HG03575 (cell line): ENCODE measurements around the gene RGS10.

Source experiments
- ATAC-seq: cut with Tn5 transposase; IDR thresholded peaks from one replicate; pipeline ENCODE4 v1.9.1; 2021; ENCODE audit not compliant: unreplicated experiment, insufficient number of reproducible peaks, low FRiP score; ENCODE audit errors: extremely low read depth

The RGS10 gene

GRCh38 chr10:119522747-119523426 is 19.6 kb downstream of the RGS10 start:
- no peak for ATAC-seq

DNA sequence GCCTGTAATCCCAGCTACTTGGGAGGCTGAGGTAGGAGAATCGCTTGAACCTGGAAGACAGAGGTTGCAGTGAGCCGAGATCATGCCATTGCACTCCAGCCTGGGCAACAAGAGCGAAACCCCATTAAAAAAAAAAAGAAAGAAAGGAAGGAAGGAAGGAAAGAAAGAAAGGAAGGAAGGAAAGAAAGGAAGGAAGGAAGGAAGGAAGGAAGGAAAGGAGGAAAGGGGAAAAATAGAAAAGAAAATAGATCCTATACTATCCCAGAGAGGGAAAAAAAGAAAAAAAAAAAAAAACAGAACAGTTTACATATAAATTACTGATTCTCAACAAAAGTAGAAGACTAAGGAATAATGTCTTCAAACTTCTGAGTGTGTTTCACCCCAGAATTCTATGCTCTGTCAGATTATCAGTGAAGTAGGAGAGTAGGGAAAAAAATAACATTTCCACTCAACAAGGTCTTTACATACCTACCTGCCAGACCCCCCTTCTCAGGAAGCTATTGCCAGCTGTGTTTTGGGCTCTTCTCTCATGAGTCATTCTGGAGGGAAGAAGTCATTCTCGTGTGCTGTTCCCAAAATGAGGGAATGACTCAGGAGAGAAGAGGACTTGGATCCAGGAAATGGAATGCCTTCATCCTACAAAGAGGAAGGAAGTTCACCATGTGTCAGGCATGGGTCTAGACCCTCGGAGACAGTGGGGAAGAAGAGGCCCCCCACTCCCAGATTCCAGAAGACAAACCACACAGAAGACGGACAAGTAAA is 20.9 kb downstream of the RGS10 start:
- ATAC-seq: no peak

GRCh38 chr10:119520283-119520682 is 22.2 kb downstream of the RGS10 start:
- no peak for ATAC-seq

DNA sequence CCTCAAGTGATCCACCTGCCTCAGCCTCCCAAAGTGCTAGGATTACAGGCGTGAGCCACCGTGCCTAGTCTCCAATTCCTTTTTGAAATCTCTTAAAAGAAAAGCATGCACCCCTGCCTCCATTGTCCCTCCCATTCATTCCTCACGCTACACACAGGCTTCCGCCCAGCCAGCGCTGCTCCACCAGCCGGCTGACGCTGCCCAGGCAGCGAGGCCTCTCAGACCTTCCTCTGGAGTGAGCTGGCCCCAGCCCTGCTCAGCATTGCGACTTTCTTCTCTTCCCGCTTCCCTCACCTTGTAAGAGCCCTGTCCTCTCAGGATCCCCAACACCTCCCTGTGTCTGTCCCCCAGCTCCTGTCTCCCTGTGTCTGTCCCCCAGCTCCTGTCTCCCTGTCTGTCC is 23.6 kb downstream of the RGS10 start:
- ATAC-seq: no peak

- peak; percentile 10 for ATAC-seq
These were observed 24.3 kb downstream of the RGS10 start for GRCh38 chr10:119518176-119518575.

- peak; percentile 40 for ATAC-seq
These were observed 25.0 kb downstream of the RGS10 start for GRCh38 chr10:119517235-119518141.

DNA sequence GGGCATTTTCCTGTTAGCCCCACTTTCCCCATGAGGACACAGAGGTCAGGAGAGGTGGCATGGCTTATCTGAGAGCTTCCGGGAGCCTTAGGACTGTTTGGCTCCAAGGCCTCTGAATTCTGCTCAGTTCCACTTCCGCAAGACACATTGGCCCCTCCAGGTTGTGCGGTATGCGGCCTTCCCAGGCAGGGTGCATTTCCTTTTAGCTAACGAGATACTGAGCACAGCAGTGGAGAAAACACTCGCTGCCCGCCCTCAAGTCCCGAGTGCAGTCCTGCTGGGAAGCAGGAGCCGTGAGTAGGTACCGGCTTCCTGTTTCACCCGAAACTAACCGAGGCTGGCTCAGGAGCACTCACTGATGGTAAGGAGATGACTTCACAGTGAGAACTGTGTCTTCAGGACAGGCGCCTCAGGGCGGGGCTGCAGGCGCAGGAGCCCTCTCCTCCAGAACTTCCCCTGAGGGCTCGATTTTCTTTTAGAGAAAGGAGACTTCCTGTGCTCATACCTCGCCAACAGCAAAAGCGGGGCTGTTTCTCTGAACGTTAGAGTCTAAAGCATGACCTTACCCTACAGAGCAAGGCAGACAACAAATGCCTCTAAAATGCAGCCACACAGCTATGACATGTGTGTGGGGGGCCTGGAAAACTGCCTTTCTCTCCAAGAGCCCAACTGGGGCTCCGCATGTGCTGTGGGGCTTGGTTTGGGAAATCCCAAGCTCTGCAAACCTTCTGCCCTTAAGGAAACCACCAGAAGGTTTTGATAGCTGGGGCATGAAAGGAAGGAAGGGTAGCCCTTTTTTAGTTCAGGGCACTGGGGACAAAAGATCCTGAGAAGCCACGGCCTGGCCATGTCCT is 25.9 kb downstream of the RGS10 start:
- ATAC-seq: peak; percentile 45

GRCh38 chr10:119515511-119516045 is 26.9 kb downstream of the RGS10 start:
- ATAC-seq: no peak

- ATAC-seq: no peak
These were observed 27.7 kb downstream of the RGS10 start for GRCh38 chr10:119514819-119515218.

DNA sequence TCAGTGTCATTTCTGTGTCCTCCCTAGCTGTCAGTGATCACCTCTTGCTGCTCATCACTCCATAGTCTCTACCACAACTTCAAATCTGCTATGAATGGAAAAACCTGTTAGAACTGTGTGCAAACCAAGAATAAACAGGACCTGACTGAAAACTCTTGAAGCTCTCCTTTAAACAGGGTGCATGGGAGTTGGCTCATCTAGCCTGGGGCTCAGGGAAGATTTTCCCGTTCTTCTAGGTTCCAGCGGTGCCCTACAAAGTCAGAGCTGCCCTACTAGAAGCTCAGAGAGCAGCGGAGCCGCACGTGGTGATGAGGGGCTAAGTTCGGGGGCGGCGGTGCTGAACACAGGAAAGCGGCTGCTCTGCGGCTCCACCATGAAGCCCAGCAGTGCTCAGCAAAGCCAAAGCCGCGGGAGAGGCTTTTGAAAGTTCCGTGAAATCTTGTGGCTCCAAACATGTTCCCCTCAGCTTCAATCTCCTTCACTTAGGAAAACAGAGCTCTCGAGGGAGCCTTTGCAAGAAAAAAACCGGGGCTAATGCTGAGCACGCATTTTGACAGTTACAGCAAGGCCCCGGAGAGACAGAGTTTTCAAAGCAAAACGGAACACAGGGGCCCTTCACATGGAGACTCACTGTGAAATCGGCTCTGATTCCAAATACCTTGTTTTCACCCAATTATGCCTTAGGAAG is 30.5 kb downstream of the RGS10 start:
- no peak for ATAC-seq

- no peak for ATAC-seq
These were observed 32.5 kb downstream of the RGS10 start for GRCh38 chr10:119509909-119510451.

DNA sequence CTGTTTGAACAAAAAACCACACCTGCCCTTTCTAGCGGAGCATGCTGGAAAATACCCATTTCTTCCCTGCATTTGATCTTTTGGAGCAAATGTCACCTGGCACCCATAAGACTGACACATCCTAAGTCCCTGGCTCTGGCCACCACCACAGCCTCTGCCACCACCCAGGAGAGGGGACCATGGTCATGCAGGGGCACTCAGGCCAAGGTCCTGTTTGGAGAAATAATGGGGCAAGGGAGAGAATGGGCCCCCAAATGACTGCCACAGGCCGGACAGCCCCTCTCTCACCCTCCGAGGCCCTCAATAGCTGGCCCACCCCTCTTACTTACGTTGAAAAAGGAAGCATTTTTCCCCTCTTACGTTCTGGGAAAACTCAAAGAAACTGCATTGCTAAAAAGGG is 35.4 kb downstream of the RGS10 start:
- no peak for ATAC-seq

DNA sequence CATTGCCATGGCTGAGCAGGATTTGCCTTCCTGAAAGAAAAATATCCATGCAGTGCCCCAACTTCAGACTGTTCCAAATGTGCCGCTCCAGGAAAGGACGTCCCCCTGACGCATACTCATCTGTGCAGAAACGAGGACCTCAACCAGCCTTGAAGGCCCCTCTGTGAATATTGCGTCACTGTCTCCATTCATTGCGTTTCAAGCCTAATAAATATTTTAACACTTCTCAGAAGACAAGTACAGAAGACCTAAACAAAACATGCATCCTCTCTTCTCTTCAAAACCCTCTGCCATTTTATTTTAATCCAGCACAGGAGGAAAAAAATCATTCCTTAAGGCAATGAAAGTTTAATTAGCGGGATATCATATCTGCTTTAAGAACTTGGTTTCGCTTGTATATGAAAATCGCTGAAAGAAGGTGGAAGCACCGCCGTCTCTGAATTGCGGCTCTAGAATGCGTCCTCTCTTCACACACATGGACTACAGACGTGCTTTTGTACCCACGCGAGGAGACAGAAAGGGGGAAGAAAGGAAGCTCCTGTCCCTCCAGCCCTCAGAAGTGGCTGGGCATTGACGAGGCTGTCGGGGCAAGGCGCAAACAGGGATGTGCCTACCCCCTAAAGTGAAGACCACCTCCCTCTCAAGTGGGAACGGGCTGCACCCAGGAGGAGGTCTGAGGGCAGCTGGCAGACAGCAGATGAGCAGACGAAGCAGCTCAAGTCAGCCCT is 36.8 kb downstream of the RGS10 start:
- no peak for ATAC-seq

DNA sequence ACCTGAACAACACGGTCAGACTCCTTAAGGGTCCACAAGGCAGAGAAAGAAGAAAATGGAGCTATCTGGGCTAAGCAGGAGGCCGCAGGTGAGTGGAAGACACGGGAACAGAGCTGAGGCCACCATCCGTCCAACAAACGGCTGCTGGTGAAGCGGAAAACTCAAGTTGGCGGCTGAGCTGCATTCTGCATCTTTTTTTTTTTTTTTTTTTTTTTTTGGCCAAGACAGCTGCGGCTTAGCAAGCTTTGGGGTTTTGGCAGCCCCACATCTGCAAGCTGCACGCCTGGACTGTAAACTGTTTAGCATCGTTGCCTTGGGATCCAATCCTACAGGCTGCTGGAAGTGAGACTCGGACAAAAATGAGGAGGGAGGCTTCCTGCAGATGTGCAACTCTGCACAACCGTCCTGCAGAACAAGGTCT is 37.4 kb downstream of the RGS10 start:
- no peak for ATAC-seq

GRCh38 chr10:119504651-119505050 is 37.9 kb downstream of the RGS10 start:
- ATAC-seq: no peak

DNA sequence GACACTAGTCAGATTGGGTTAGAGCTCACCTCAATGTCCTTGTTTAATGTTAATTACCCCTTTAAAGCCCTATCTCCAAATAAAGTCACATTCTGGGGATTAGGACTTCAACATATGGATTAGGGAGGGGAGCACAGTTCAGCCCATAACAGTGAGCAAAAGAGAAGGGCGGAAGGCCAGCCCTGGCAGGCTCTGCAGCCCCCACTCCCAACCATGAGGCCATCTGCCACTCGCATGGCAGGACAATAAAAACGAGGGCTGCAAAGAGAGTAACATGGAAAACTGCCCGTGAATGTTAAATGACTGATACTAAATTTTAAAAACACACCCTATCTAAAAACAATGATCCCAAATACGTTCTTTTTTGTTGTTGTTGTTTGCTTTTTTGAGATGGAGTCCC is 38.7 kb downstream of the RGS10 start:
- no peak for ATAC-seq

DNA sequence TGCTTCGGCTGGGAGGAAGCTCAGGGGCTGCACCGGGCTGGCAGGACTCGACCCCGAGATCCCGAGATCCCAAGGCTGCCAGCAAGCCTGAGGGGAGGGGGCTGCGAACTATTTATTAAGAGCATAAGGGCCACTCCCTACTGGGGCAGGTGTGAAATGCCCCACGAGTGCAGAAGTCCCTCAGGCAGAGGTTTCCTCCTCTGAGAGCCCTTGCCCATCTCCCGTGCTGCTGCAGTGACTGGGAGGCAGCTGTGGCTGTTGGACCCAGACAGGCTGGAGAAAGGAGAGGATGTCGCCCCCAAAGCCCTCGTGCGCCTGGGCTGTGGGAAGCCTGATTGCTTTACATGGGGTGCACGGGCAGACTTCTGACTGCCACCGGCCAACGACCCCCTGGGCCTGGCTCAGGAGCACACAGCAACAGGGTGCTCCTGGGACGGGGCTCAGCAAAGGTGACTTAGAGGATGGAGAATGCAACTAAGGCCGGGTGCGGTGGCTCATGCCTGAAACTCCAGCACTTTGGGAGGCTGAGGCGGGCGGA is 39.8 kb downstream of the RGS10 start:
- ATAC-seq: no peak
